NCI-H146 (cell line): ENCODE data around the gene PSTPIP2.
A peak's percentile ranks its signal among the peaks of the same experiment; 100 is the strongest.
"Not testable (repeated sequence)": the region's sequence is repeated elsewhere in the genome, so short reads cannot be mapped to it uniquely, and the experiment has no call there.

Experiments
- DNase-seq: peaks from one replicate; lab custom pipeline; 2025; lab: John Stamatoyannopoulos, UW

The PSTPIP2 gene

GRCh38 chr18:45984546-45985235, 87.4 kb downstream of the PSTPIP2 start:
- no peak for DNase-seq

DNA sequence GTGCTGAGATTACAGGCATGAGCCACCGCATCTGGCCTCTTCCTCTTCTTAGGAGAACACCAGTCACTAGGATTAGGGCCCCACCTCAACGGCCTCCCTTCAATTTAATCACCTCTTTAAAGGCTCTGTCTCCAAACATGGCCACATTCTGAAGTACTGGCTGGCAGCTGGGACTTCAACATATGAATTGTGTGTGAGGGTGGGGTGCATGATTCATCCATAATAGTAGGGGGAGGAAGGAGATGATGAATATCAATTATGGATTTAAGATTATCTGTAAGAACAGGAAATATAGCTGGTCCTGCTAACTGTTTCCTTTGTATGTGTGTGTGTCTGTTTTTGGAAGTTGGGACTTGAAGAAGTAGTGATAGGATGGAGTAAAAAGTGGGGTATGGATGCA, 90.2 kb downstream of the PSTPIP2 start:
- no peak for DNase-seq

- DNase-seq: no peak
Observed at GRCh38 chr18:45980229-45980628, 91.8 kb downstream of the PSTPIP2 start.

DNA sequence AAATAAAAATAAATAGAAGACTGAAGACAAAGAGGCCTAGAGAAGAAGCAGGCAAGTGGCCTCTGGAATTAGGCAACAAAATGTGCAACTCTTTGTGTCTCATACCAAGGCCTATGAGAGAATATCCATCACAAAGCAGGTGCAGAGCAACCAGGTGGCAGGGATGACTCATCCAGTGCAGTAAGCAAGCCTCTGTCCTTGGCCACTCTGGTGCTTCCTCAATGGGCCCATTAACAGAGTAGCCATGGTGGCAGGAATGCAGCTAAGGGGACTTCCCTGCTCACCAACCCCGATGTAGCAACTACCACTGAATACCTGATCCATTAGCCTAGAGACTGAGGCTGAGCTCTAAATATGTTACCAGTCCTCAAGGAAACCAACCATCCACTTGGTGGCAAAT, 94.0 kb downstream of the PSTPIP2 start:
- DNase-seq: peak; percentile 69

DNA sequence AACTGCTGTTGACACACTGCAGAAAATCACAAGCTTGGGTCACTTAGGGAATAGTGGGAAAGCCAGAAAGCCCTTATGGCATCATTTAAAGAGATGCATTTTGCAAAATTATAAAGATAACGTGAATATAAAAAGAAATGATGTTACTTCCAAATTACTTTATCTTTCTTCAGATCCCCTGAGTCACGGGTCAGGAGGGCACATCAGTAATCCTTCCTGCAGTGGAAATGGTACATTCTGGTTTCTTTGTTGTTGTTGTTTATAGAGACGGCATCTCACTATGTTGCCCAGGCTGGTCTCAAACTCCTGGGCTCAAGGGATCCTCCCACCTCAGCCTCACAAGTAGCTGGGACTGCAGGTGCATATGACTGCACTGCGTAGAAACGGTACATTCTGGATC, 95.1 kb downstream of the PSTPIP2 start:
- DNase-seq: no peak

DNA sequence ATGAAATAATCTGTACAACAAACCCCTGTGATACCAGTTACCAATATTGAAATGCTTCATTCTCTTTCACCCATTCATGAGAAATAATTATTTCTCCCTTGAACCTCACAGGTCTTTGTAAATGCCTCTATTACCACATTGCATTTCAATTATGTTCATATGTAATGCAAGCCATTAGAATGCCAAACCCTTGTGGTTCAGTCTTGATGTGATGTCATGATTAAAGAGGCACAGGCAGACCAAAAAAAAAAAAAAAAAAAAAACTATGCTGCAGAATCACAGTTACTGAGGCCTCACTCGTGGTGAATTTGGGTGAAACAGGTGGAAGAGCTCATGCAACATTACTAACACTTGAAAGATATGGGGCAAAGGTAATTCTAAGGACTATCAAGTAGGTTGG, 95.5 kb downstream of the PSTPIP2 start:
- DNase-seq: no peak

- DNase-seq: peak; percentile 86
Observed at GRCh38 chr18:45974088-45974536, 97.9 kb downstream of the PSTPIP2 start.

DNA sequence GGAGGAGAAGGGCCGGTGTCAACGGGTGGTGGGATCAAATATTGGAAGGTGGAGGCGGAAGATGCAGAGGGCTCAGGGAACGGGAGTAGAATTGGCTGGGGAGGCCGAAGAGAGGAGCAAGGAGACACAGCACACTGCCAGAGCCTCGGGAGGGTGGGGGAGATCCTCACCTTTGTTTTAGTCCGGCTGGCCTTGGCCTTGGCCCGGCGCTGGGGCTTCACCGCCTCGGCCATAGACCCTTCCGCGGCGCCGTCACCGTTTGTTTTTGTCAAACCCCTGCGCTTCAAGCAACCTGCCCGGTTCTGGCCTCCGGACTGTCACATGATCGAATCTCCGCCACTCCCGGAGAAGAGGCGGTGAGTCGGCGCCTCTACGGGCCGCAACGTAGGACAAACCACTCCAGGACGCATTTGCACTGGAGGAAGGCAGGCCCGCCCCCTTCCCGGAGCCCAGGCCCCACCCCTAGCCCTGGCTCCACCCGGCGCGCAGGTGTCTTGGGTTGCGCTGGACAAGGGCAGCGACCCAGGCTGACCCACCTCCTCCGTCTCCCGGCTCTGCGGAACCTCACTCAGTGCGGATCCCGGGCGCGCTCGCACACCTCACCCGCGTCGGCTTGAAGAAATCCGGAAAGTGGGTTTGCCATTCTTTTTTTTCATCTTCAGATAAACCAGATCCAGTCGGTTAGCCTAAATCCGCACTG, 104.9 kb downstream of the PSTPIP2 start, which contains the start of gene EPG5:
TSS of gene EPG5 (minus strand) at position 323 of the 700 bp plus-strand sequence. CDS start at position 233, 90 bp downstream.
- DNase-seq: peak; percentile 99

GRCh38 chr18:45964913-45965312, 107.1 kb downstream of the PSTPIP2 start:
- not testable (repeated sequence) for DNase-seq

DNA sequence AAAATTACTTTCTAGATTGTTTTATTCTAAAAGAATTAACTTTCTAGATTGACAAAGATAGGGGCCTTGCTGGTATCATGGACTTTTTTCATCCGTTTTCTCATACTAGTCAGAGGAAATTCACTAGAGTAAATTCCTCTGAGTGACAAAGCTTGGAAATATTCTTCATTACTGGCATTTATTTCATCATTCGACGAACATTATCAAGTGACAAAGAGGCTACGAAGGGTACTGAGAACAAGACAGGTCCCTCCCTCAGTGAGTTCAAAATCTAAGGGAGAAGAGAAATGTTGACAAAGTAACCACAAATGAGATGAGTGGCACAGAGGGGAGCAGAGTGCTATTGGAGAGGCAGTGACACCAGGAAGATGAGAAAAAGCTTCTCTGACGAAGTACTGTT, 109.2 kb downstream of the PSTPIP2 start:
- no peak for DNase-seq

- no peak for DNase-seq
Observed at GRCh38 chr18:45962461-45962860, 109.6 kb downstream of the PSTPIP2 start.

DNA sequence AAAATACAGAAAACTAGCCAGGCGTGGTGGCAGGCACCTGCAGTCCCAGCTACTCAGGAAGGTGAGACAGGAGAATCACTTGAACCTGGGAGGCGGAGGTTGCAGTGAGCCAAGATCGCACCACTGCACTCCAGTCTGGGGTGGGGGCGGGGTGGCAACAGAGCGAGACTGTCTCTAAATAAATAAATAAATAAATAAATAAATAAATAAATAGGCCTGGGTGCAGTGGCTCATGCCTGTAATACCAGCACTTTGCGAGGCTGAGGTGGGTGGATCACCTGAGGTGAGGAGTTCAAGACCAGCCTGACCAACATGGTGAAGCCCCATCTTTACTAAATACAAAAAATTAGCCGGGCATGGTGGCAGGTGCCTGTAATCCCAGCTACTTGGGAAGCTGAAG, 112.6 kb downstream of the PSTPIP2 start:
- DNase-seq: not testable (repeated sequence)

DNA sequence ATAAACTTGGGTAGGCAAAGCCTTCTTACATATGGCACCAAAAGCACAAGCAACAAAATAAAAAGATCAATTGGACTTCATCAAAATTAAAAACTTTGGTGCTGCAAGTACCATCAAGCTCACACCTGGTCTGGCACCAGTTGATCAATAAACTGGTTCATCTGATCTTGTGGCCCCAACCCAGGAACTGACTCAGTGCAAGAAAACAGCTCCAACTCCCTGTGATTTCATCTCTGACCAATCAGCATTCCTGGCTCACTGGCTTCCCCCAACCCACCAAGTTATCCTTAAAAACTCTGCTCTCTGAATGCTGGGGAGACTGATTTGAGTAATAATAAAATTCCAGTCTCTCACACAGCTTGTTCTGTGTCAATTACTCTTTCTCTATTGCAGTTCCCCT, 113.3 kb downstream of the PSTPIP2 start:
- DNase-seq: no peak

GRCh38 chr18:45958027-45958426, 114.0 kb downstream of the PSTPIP2 start:
- DNase-seq: no peak

DNA sequence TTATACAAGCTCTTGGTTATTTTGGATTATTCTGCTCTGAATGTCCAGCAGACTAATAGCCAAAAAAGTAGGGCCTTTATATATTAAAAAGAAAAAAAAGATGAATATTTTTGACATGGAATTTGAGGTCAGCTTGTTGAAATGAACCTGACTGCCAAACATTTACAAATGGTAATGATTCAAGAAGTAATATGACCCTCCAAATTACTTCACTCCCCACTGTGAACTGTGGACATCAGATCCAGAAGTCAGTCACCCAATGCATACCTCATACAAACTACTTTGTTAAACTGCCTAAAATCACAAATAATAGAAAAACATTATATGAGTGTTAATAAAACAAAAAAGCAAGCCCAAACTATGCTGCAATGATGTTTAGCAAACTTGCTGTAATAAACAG, 115.0 kb downstream of the PSTPIP2 start:
- DNase-seq: peak; percentile 17

DNA sequence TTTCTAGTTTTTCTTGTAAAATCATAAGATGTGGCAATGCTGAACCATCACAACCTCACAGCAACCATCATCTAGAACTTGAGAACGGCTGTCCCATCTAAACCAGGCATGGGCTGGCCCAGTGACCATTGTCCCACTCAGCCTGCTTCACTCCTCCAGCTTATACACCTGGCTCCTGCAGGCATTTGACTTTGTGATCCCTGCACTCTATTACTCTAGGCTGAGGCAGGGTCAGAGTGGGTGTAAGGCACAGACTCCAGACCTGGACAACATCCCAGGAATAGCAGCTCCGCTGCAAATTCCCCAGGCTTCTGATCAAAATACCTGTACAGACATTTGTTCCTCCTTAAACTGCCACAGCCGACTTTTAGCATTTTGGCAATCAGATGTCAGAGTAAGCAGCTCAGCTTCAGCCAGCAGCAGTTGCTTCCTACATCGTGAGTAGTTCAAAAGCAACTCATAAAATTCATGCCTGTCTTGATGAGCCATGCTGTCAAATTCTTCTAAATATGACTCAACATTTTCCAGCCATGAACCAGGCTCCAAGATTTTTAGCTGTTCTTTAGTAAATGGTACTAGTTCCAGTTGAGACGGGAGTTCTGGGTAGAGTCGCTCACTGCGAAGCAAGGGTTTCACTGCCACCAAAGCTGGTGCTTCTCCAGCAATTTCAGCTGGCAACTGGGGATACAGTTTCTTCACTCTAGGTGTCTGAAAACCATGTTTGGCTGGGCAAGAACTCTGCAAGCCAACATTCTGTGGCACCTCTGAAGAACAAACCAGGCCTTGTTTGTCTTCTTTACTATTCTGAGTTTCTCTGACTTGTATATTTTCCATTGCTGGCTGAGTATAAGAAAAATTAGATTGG, 117.8 kb downstream of the PSTPIP2 start:
- no peak for DNase-seq

DNA sequence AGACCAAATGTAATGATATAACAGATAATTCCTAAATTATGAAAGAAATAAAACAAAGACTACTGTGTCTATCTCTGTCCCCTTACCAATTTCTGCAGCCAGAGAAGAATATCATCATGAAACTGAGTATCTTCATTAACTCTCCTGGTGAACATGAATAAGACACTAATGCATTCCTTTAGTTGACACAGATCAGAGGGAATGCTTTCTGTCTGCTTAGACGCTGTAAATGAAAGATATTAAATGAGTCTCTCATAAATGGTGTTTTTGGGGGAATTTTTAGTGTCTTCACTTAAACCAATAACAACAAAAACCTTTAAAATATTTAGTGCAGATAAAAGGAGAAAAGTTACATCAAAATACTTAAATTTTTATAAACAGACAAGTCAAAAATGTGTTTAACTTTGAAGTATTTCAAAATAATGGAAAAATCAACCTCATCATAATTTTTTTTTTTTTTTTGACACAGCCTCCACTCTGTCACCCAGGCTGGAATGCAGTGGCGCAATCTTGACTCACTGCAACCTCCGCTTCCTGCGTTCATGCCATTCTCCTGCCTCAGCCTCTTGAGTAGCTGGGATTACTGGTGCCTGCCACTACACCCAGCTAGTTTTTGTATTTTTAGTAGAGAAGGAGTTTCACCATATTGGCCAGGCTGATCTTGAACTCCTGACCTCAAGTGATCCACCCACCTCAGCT, 120.9 kb downstream of the PSTPIP2 start:
- DNase-seq: no peak

- no peak for DNase-seq
Observed at GRCh38 chr18:45945669-45946068, 126.4 kb downstream of the PSTPIP2 start.

DNA sequence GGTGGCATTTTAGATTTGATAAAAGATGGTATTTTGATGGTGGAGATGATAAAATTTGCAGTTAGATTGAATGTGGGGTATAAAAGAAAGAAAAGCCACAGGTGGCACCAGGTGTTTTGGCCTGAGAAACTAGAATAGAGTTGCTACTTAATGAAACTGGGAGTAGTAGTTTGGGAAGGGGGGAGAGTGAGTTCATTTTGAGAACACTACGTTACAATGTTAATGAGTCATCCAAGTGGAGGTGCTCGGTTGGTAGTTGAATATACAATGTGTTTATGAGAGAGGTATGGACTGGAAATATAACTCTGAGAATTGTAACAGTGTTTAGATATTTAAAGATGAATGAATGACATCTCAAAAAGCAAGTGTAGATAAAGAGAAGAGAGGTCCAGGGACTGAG, 131.3 kb downstream of the PSTPIP2 start:
- DNase-seq: no peak

DNA sequence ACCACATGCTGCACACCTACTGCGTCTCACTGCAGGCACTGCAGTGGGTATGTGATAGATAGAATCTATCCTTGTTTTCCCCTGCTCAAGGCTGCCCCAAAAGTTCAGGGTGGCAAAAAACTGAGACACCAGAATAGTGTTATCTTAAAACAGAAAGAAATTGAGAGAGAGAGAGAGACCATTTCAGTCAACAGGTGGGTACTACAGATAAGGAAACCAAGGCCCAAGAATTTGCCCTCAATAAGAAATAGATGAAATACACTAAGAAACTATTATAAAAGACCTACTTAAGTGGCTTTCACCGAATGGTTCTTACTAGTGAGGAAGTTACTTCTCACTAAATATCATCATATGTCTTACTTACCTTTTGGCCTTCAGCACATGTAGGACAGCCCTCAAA, 132.8 kb downstream of the PSTPIP2 start:
- no peak for DNase-seq

GRCh38 chr18:45938488-45938935, 133.5 kb downstream of the PSTPIP2 start:
- no peak for DNase-seq
